DMS 273 treated with DMSO at 0.1 percent for 48 hours (cell line): ENCODE results near the gene RPLP1.
"Not testable (repeated sequence)": the region's sequence is repeated elsewhere in the genome, so short reads cannot be mapped to it uniquely, and the experiment has no call there.

ENCODE experiments used
- DNase-seq: peaks from one replicate; lab custom pipeline; 2025; lab: John Stamatoyannopoulos, UW

RPLP1 gene

DNA sequence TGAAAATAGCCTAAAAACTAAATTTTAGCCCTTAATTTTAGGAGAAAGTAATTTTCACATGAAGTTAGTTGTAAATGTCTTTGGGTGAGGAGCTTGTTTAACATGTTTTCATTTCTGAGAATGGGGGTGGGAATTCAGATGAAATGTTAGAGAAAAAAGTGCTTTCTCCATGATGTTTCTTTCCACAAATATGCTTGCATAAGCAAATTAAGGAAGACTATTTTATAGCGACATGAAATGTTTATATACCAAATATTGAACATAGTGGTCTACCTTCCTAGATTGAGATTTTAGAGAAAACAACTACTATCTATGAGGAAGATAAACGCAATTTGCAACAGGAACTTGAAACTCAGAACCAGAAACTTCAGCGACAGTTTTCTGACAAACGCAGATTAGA is 13.0 kb upstream of the RPLP1 start:
- DNase-seq, result no peak

DNA sequence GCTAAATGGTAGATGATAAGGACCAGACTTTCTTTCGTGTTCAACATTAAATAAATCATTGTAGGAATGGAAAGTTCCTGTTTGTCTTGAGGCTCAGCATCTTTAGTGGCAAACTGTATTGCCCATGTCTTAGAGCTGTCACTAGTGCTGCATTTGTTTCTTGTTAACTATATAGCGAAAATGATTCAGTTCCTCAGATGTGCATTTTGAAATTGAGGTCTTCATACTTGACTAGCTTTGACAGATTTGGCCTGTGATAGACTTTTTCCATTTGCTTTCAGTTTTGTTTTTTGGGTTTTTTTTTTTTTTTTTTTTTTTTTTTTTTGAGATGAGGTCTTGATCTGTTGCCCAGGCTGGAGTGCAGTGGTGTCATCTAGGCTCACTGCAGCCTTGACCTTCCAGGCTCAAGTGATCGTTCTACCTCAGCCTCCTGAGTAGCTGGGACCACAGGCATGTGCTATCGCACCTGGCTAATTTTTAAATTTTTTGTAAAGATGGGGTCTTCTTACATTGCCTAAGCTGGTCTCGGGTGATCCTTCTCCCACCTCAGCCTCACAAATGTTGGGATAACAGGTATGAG is 9.5 kb upstream of the RPLP1 start:
- DNase-seq, result no peak

DNA sequence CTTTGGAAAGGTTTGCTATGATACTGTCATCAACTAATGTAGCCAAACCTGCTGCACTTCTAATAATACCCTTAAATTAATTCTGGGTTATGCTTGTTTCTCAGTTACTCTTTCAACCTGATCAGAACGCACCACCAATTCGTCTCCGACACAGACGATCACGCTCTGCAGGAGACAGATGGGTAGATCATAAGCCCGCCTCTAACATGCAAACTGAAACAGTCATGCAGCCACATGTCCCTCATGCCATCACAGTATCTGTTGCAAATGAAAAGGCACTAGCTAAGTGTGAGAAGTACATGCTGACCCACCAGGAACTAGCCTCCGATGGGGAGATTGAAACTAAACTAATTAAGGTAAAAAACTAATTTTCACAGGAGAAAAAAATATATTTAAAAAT is 7.9 kb upstream of the RPLP1 start:
- no peak for DNase-seq

DNA sequence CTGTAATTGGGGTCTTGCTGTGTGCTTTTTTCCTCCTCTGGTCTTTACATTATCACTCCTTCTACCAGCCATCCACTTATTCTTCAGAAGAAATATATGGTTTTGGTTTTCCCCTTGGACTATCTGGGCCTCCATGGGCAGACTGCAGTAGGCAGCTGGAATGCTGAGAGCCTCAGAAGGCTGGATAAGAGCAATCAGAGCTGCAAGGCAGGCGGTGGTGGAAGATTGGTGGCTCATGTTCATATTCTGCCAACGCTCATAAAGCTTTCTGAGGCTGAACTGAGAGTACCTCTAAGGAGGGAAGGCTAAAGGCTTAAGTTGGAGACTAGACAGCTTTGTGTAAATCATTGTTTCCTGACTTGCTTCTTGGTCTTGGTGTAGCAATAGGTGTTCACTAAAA is 5.7 kb upstream of the RPLP1 start:
- no peak for DNase-seq

DNA sequence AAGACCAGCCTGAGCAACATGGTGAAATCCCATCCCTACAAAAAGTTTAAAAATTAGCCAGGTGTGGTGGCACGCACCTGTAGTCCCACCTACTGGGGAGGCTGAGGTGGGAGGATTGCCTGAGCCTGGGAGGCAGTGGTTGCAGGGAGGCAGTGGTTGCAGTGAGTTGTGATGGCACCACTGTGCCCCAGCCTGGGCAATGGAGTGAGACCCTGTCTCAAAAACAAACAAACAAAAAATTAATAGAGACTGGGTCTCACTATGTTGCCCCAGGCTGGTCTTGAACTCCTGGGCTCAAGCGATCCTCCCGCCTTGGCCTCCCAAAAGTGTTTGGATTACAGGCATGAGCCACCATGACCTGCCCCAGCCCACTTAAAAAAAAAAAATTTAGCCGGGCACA is 2.4 kb upstream of the RPLP1 start:
- DNase-seq, result not testable (repeated sequence)

DNA sequence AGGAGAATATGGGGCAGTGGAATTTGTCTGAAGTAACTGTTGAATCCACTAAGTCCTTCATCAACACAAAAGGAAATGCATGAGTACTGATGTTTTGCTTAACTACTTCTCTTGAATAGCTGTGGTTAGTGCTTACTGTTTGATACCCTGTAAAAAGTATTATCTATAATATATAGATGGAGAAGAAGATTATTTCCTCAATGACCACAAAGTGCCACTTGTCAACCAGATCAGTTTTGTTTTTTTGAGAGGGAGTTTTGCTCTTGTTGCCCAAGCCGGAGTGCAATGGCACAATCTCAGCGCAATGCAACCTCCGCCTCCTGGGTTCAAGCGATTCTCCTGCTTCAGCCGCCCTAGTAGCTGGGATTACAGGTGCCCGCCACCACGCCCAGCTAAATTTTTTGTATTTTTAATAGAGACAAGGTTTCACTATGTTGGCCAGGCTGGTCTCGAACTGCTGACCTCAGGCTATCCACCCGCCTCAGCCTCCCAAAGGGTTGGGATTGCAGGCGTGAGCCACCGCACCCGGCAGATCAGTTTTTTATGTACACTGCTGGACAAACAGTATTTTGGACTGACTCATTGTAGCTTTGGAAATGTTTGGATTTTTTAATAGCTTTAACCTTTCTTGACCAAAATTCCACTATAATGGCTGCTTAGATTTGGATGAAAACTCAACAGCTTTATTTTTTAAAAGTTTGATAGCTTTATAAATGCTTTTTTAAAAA is 1.5 kb upstream of the RPLP1 start:
- DNase-seq, result no peak

DNA sequence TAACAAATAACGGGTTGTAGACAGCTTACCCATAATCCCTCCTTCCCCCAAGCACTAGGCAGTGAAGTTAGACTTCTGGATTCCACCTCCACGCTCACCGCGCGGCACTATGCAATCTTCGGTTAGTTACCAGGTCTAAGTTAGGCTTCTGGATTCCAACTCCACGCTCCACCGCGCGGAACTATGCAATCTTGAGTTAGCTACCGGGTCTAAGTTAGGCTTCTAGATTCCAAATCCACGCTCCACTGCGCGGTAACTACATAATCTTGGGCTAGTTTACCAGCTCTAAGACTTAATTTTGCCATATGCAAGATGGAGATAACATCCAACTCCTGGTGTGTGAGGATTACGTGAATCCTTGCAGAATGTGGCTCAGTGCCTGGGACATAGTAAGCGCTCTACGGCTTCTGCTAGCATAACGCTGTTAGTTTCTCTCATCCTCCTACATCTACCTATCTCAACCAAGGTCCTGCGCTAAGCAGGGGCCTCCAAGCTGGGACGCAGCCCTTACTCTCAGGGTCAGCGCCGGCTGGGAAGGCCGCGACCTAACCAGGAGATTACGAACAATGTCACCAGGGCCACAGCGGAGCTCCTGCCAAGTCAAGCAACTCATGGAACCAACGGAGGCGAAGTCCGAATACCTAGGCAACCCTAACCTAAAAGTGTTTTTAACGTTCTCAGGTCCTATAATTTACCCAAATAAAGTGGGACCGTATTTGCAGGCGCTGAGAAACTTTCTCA is 497 bp upstream of the RPLP1 start:
- DNase-seq, result no peak

DNA sequence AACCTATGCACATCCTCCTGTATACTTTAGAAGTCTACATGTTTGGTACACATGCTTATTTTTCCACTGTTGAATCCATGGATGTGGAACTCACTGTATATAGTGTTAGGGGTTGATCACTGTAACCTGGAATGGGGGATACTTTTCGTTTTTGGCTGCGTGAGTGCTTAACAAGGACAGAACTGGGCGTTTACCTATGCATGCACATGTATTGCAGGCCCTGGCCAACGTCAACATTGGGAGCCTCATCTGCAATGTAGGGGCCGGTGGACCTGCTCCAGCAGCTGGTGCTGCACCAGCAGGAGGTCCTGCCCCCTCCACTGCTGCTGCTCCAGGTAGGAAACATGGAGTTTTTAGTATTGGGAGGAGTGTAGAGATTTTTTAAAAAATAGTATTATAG is 2.3 kb downstream of the RPLP1 start:
- DNase-seq, result no peak

DNA sequence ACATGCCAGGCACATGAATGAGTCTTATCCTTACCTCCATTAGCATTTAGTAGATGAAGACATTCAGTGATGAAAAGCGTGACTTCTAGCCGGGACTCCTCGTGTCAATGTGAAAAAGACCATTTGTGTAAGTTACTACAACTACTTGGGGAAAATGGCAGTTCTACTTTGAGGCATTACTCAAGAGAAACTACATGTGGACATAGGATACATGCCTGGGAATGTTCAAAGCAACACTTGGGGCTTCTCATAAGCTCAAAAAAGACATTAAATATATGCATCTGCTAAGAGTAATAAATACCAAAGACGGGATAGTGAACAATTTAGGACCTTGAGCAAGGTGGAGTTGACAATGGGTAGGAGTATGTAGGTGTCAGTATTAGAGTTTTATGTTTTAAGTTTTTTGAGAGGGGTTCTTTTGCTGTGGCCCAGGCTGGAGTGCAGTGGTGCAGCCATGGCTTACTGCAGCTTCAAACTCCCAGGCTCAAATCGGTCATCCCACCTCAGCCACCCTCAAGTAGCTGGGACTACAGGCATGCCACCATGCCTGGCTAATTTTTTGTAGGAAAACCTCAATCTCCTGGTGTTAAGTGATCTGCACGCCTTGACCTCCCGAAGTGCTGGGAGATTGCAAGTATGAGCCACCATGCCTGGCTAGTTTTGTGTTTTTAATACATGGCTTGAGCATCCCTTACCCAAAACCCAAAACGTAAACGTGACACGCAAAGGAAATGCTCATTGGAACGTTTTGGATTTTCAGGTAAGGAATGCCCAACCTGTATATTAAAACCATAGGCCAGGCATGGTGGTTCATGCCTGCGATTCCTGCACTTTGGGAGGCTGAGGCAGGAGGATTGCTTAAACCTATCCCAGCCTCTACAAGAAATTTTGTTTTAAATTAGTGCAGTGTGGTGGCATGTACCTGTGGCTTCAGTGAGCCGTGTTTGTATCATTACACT is 3.9 kb downstream of the RPLP1 start:
- no peak for DNase-seq

DNA sequence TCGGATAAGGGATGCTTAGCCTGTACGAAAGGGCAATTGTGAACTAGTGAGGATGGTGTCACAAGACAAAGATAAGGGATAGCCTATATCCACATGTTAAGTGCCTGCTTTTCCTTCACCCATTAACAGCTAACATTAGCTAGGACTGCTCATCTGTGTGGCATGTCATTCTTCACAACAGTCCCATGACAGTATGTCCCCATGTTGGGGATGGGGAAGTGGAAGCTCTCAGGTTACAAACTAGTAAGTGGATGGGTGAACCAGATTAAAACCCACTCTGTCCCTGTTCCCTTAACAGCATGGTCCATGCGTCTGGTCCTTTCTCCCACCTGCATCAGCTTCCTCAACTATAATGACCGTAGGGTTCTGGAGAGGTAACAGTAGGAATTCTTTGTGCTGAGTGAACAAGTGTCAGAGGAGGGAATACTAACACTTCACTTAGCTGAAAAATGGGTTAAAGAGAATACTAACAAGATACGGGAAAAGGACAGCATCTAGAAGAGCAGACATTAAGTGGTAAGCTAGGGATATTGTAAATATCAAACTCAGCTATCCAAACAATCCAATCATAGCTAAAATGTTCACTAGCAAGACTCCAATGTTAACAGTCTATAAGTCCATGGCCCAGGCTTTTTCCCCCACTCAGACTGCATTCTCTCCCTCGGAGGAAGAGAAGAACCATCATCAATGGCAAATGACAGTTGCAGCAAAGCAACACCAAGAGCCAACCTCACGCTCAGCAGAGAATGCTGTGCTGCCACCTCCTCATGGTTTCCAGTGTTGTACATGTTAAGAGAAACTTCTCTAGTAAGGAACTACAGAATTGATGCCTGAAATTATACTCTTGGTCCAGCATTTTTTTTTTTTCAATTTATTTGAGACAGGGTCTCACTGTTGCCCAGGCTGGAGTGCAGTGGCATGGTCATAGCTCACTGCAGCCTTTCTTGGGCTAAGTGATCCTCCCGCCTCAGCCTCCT is 5.0 kb downstream of the RPLP1 start:
- no peak for DNase-seq

DNA sequence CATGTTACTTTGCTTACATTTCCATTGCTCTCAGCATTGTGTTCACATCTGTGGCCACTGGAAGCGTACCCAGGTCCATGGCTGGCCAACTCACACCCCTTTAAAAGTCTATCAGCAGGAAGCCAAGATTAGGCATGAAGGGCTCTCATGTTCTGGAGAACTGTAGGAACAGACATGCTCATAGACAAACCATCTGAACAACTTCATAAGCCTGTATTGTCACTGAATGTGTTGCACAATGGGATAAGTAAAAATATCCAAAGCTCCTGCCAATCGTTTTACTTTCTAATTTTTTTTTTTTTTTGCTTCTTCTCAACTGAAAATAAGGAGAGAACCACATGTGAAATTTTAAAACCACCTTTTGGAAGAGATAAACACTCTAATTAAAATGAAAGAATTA is 6.4 kb downstream of the RPLP1 start:
- DNase-seq, result no peak

DNA sequence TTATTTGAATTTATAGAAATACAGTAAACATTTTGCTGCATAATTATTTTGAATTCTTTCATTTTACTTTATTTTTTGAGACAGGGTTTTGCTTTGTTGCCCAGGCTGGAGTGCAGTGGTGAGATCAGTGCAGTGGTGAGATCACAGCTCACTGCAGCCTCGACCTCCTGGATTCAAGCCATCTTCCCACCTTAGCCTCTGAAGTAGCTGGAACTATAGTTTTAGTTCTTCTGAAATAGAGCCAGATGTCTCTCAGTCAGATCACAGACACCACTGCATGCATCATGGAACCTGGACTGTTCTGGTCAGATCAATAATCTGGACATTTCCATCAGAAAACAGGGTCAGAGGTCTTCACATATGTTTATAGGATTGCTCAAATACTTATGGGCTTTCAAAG is 7.9 kb downstream of the RPLP1 start:
- DNase-seq, result no peak

DNA sequence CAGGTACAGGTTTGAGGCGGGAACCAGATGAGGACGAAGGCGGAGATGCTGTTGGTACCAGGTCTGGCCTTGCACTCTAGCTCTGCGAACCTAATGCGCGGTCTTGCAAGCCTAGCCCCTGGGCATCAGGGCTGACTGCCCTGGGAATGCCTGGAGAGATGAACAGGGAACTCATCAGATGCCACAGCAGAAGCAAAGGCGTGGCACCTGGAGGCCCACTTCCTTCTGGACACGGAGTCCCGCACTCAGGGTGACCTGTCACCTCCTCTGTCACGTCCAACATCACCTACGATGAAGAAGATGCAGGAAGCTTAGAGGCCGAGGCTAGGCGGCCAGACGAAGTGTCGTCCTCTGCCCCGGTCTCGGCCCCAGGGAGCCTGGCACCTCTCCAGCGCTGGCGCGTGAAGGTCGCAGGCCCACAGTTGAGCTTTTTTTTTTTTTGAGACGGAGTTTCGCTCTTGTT is 9.4 kb downstream of the RPLP1 start:
- no peak for DNase-seq

DNA sequence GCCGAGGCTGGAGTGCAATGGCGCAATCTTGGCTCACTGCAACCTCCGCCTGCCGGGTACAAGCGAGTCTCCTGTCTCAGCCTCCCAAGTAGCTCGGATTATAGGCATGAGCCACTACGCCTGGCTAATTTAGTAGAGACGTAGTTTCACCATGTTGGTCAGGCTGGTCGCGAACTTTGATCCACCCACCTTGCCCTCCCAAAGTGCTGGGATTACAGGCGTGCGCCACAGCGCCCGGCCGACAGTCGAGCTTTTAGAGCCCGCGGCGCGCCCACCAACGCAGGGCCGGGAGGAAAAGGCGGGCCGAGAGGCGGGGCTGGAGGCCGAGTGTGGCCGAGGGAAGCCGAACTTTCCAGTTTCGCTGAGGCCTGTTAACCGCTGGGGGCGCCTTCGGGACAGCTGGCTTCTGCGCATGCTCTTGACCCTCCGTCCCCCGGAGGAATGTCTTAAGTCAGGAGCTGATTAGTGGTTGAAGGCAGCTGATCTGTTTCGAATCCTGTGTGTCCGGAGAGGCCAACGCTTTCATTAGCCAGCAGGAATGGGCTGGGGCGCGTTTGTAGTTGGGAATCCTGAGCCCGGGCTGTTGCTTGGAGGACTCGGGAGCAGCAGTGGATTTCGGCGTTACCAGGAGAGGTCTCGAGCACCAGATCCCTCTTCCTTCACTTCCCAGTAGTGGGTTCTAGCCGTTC is 10.0 kb downstream of the RPLP1 start:
- DNase-seq, result peak; percentile 79

DNA sequence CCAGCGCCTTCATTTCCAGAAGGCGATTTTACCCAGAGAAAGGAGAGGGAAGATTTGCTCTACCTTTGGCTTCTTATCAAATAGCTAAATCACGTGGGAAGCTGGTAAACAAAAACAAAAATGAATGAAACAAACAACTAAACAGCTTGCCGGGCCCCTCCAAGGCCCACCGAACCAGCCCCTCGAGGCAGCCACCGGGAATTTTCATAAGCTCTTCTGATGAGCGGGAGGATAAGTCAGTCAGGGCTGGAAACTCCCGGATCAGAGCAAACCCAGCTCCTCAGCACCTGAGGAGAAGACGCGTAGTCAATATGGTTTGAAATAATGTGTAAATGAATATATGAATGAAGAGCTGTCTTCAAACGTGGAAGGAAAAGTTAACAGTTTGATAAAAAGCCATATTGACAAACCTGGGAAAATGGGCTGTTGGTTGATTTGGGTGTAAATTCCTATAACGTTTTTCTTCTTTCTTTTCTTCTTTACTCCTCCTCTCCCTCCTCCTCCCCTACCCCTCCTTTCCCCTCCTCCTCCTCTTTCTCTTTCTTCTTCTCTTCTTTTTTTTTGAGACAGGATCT is 10.7 kb downstream of the RPLP1 start:
- no peak for DNase-seq

DNA sequence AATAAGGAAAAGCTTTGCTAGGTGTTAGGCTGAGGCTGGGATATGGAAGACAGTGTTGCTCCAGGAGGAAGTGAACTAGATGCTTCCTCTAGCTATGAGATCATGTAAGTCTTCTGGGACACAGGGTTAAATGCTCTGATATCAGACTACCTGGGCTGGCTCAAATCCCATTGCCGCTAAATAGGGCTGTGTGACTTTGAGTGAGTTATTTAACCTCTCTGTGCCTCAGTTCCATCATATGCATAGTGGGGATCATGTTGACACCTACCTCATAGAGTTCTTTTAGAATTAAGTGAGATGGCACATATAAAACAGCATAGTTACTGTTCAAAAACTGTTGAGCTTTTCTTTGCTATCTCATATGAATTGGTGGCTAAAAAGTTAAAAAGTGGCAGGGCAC is 12.6 kb downstream of the RPLP1 start:
- no peak for DNase-seq

DNA sequence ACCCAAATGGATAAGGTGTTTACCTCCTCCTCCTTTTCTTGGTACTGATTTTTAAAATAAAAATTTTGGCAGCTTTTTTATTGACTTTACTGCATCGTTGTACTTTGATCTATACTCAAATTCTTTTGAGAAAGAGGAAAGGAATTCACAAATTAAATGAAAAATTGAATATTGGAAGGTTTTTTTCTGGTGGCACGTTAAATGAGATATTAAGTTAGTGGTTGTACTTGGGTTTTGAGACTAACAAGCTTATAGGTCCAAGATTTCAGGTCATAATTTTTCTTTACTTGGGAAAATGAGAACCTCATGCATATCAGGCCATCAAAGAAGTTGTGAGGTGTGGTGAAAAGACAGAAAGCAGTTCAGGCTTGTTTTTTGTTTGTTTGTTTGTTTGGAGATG is 14.1 kb downstream of the RPLP1 start:
- DNase-seq, result no peak

DNA sequence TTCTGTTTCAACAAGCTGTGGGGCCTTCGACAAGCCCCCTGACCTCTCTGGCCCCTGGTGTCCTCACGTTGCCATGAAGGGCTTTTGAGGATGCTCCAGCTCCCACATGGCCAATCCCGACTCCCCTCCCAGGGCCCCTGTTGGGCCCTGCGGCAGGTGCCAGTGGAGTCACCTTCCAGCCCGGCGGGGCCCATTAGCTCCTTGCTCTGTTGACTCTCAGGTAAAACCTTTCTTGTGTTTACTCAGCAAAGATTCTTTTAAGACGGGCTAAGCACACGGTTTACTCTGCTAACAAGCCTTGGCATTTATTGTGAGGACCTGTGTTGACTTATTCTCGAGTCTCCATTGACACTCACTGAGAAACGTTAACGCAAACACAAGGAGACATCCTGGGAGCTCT is 15.0 kb downstream of the RPLP1 start:
- no peak for DNase-seq

DNA sequence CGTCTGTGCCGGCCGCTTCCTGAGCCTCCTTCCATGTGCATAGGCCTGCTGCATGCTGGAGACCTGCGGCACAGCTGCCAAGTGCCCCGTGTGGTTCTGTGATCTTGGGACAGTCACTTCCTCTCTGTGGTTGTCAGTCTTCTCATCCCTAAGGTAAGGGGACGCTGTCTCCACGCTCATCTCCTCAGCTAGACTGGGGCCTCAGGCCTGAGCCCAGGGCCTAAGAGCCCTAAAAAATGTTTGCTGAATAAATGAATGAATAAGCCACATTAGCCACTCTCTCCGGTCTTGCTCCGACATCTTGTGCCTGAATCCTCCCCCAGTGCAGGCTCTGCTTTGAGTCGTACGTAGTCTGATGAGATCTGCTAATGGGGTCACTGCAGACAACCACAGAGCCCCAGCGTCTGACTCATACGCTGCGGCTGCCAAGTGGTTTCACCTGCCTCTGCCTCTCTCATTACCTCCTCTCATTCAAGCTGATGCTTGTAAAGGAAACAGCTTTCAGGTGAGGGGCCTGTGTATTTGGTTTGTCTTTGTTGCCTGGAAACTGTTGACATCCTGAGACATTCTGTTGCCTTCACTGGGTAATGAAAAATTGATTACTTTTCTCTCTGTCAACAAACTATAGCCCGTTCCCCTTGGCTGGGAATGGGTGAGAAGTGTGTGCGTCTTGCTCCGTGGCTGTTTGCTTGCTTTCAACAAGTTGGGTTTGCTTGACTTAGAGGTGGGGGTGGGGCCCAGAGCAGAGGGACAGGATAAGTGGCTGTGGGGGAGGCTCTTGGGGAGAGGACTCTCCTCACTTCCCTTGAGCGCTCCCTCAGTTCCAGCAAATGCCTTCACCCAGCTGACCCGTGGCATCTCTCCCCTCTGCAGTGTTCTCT is 15.9 kb downstream of the RPLP1 start:
- no peak for DNase-seq
